H1 (cell line): ENCODE measurements around the gene UBR2.

Experiments used
- CEBPB ChIP-seq: IDR thresholded peaks from 2 replicates; pipeline ENCODE4 v1.6.1; 2012; ENCODE audit warnings: low read depth, low read length
- EGR1 ChIP-seq: IDR thresholded peaks from 2 replicates; pipeline ENCODE4 v1.6.1; 2011; ENCODE audit warnings: low read depth, low read length, borderline replicate concordance
- EP300 ChIP-seq, 2 experiments: IDR thresholded peaks; 1 replicate in 1 of 2; 2 replicates in 1 of 2; pipeline ENCODE4 v1.6.1; 2011 to 2012; ENCODE audit warnings: low read depth in 2 of 2, low read length in 2 of 2, mild to moderate bottlenecking in 2 of 2, borderline replicate concordance in 1 of 2, inconsistent platforms in 1 of 2, moderate library complexity in 1 of 2
- MAFK ChIP-seq: IDR thresholded peaks from 2 replicates; pipeline ENCODE4 v1.6.1; 2012; ENCODE audit warnings: low read depth, mild to moderate bottlenecking, improper control_type of control experiment, low read length
- POLR2A ChIP-seq, 2 experiments: IDR thresholded peaks; 1 replicate in 1 of 2; 2 replicates in 1 of 2; pipeline ENCODE4 v1.6.1; 2011; ENCODE audit warnings: low read depth in 2 of 2, low read length in 2 of 2, mild to moderate bottlenecking in 2 of 2; ENCODE audit errors: control extremely low read depth in 1 of 2
- RAD21 ChIP-seq, 2 experiments: IDR thresholded peaks in 1 of 2; conservative IDR thresholded peaks in 1 of 2; 2 replicates each; pipeline ENCODE4 v1.6.1; 2011; ENCODE audit warnings: low read depth in 2 of 2, low read length in 2 of 2, improper control_type of control experiment in 1 of 2, inconsistent platforms in 1 of 2, mild to moderate bottlenecking in 1 of 2, moderate library complexity in 1 of 2
- RBBP5 ChIP-seq: IDR thresholded peaks from 2 replicates; pipeline ENCODE4 v1.7.1; 2012; ENCODE audit warnings: low read depth, mild to moderate bottlenecking, inconsistent platforms, low read length, moderate library complexity, borderline replicate concordance
- TCF12 ChIP-seq: IDR thresholded peaks from 2 replicates; pipeline ENCODE4 v1.6.1; 2011; ENCODE audit warnings: low read depth, mild to moderate bottlenecking, low read length
- ZNF274 ChIP-seq: IDR thresholded peaks from 2 replicates; pipeline ENCODE4 v1.7.0; 2012; ENCODE audit warnings: low read length, borderline replicate concordance; ENCODE audit errors: extremely low read depth
- TF ChIP-seq, protein P1 (sequence below), 3 experiments: IDR thresholded peaks; 1 replicate in 2 of 3; 2 replicates in 1 of 3; pipeline versions ENCODE4 v1.5.1 to v1.6.1; 2011; ENCODE audit warnings: low read length in 3 of 3, mild to moderate bottlenecking in 3 of 3, inconsistent platforms in 2 of 3, low read depth in 1 of 3, moderate library complexity in 1 of 3; ENCODE audit not compliant: insufficient read depth in 1 of 3; ENCODE audit errors: control extremely low read depth in 1 of 3
- TF ChIP-seq, protein P2 (sequence below): IDR thresholded peaks from 2 replicates; pipeline ENCODE4 v1.6.1; 2011; ENCODE audit warnings: low read depth, mild to moderate bottlenecking, low read length; ENCODE audit not compliant: insufficient read depth

DNA sequence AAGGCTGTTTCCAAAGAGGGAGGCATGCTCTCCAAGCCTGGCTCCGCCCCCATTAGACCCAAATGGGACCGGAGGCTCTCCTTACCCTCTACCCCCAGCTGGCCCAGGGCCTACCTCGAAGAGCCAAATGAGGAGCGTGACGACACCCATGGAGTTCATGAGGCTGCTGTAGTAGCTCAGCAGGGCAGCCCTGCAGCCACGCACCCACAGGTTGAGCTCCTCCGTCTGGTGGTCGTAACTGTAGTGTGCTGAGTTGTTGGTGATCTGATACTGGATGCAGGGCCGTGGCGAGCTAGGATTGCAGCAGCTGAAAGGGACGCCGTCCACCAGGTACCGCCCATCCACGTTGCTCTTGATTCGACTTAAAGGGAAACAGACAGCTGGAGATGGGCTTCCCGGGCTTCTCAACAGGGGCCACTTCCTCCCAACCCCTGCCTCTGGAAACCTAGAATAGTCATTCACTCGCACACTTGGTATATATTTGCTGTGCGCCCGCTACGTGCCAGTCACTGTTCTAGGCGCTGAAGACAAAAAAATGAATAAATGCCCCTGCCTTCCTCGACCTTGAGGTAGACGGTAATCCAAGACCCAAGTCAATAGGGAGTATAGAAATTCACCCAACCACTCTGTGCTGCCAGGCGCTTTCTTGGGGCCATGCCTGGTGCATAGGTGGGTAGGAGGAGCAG lies 140.6 kb downstream of the UBR2 start:
- TF ChIP-seq, protein P1, sequence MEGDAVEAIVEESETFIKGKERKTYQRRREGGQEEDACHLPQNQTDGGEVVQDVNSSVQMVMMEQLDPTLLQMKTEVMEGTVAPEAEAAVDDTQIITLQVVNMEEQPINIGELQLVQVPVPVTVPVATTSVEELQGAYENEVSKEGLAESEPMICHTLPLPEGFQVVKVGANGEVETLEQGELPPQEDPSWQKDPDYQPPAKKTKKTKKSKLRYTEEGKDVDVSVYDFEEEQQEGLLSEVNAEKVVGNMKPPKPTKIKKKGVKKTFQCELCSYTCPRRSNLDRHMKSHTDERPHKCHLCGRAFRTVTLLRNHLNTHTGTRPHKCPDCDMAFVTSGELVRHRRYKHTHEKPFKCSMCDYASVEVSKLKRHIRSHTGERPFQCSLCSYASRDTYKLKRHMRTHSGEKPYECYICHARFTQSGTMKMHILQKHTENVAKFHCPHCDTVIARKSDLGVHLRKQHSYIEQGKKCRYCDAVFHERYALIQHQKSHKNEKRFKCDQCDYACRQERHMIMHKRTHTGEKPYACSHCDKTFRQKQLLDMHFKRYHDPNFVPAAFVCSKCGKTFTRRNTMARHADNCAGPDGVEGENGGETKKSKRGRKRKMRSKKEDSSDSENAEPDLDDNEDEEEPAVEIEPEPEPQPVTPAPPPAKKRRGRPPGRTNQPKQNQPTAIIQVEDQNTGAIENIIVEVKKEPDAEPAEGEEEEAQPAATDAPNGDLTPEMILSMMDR (IDR thresholded peaks at IDR 0.05; ENCODE audit: control extremely low read depth in 1 of 3, insufficient read depth in 1 of 3, low read depth in 1 of 3, low read length in 3 of 3) = no peak
- TF ChIP-seq, protein P2, sequence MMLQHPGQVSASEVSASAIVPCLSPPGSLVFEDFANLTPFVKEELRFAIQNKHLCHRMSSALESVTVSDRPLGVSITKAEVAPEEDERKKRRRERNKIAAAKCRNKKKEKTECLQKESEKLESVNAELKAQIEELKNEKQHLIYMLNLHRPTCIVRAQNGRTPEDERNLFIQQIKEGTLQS = no peak
- TF ChIP-seq RBBP5 = no peak
- no peak for TF ChIP-seq ZNF274
- TF ChIP-seq EGR1 = no peak
- TF ChIP-seq POLR2A (IDR thresholded peaks at IDR 0.05; ENCODE audit: control extremely low read depth in 1 of 2, low read depth in 2 of 2, low read length in 2 of 2) = peak in 1 of 2 experiments; percentile 63; a peak in 2 of 3 replicates
- no peak for TF ChIP-seq EP300 (IDR thresholded peaks at IDR 0.05; ENCODE audit: borderline replicate concordance in 1 of 2, low read depth in 2 of 2, low read length in 2 of 2)
- TF ChIP-seq RAD21 (IDR thresholded peaks at IDR 0.05 in 1 of 2, conservative IDR thresholded peaks at IDR 0.05 in 1 of 2; ENCODE audit: low read depth in 2 of 2, low read length in 2 of 2) = no peak
- TF ChIP-seq TCF12 = no peak
- TF ChIP-seq MAFK = no peak
- no peak for TF ChIP-seq CEBPB
